Suppressor macrophage (primary cell): Measurements from ENCODE around the gene MTMR6.

Source experiments
- DNase-seq, 4 experiments: peaks; one replicate each; pipeline ENCODE4 v3.0.0-alpha.2; 2020 to 2022

MTMR6 gene

DNA sequence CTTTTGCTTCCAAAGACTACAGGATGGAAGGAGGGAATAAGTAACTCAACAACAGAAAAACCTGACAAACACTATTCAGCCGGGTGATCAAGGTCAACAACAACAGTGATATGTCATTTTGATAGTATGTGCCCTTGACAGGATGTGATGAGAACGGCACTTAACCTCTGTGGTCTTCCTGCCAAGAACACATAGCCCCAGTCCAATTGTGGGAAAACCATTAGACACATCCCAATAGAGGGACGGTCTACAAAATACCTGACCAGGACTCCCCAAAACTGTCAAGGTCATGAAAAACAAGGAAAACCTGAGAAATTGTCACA is 72.1 kb downstream of the MTMR6 start:
- DNase-seq: no peak

DNA sequence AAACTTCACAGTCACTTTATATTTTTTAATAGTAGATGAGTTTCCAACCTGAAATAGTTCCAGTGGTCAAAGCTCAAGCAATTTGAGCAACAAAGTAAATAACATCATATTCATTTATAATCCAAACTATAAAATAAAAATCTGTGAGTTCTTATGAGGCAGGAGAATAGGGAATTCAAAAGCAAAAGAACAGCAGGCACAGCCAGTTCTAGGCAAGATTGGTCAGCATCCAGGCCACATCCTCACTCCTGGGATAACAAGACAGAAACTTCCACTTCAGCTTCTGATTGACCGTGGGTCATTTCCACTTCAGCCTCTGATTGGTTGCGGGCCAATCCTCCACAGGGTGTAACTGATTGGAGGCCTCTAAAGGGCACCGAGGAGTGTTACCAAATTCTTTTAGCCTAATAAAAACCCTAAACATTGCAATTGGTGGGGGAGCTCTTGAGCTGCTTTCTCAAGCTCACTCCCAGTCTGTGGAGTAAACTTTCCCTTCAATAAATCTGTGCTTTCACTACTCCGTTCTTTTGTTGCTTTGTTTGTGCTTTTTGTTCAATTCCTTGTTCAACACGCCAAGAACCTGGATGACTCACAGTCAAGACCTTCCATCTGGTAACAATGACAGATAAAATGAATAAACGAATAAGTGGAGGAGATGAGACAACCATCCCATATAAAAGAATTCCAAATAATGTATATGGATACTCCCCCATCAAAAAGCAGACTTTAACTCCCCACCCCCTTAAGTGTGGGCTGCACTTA is 72.6 kb downstream of the MTMR6 start:
- DNase-seq: no peak

DNA sequence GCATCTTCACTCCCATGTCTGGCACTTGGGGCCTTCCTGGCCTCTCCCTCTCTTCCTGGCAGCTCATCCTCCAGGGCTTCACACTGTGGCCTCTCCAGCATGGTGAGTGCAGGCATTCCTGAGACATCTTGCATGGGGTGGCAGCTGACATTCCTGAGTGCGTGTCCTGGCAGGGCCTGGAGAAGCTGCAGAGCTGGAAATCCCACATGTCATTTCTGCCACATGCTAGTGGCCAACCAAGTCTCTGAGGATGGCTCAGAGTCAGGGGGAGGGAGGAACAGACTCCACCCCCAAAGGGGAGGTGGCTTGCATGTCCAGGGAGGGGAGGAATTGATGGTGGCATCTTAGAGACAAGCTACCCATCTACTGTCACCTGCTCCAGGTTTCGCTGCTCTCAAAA is 73.6 kb downstream of the MTMR6 start:
- no peak for DNase-seq

DNA sequence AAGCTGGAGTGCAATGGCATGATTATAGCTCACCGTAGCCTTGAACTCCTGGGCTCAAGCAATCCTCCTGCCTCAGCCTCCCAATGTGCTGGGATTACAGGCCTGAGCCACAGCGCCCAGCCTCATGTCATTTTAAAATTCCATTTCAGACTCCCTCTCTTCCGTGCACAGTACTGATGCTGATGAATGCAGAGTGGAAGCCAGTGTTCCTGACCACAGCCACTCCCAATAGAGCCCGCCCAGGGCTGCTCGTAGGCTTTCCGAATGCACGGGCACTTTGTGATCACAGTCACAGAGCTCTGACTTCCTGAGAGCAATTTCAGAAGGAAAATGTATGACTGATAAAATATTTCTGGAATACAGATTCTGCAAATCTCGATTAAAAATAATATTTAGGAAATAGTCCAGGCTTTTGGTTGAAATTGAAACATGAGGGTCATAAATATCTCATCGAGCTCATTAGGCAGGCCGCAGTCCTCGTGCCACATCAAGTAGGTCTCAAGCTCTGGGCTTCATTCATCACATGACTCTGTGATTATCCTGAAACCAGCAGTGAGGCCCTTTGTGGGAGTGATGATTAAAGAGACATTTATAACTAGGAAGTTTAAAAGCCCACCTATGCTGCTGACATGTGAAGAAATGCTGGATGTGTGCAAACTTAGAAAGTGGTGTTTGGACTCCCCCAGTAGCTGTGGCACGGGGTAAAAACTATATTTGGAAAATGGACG is 76.3 kb downstream of the MTMR6 start:
- DNase-seq: no peak

DNA sequence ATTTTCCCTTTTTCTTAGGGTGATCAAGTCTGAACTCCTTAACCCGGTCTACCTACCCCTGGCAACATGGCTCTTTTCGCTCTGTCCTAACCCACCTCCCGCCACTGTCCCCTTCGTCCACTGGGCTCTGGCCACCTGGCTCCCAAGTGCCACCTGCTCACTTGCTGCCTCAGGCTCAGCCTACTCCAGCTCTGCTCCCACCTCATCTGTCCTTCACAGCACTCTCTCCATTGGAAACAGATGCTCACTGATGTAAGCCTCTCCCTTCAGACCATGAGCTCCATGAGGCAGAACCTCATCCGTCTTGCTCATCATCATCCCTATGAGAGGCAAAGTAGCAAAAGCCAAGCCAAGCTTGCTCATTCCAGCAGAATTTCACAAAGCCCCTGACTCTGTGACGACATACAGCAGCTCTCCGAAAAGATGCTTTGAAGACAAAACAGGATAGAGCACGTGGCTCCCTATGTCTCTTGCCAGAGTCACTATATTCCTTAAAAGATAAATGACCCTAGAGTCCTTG is 79.9 kb downstream of the MTMR6 start:
- DNase-seq: no peak

DNA sequence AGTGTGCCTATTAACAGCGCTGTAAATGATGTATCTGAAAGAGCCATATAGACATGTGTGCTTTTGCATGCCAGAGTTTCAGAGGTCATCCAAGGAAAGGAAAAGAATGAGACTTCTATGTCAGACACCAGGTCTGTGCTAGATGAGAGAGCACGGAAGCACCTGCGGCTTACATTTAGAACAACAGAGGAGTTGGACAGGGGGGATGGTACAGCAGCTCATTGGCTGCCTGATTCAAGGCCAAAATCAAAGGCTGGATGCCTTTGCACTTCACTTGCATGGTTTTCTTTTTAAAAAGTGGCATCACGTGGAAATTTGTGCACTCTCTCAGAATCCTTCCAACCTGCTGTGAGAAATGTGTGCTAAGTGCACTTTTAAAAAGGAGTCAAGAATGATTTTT is 82.4 kb downstream of the MTMR6 start:
- DNase-seq: no peak

DNA sequence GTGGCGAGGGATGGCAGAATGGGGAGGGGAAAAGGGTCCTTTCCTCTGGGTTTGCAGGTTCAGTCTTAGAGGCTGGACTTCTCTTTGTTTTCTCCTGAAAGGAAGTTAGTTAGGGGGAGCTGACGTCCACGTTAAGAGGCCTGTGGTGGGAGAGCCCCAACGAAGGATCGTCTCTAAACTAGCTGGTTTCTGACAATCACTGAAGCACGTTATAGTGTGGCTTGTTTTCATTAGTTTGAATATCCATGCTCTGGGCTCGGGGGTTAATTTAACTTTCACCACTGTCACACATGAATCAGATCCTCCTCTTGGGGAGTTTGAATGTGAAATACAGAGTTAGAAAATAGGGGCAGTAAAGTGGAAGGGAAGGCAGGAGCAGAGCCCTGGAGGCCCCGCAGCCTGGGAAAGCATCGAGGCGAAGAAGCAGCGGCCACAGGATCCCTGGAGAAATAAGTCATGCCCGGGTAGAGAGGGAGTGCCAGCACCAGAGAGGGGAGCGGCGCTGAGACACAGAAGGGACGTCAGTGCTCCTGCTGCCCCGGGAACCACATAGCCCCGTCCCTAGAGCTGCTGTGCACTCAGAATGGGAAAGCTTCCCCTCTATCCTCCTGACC is 84.1 kb downstream of the MTMR6 start:
- no peak for DNase-seq

DNA sequence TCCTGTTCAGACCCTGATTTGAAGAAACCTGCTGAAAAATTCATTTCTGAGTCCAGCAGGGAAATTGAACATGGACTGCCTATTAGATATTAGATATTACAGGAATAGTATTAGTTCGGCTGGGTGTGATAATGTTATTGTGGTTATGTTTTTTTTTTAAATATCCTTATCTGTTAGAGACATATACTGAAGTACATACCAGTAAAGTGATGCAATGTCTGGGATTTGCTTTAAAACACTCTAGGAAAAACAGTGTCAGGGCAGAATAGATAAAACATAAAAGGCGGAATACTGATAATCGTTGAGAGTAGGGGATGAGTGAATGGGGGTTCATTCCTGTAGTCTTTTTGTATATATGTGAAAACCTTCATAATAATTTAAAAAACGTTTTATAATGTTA is 86.5 kb downstream of the MTMR6 start:
- DNase-seq: no peak

DNA sequence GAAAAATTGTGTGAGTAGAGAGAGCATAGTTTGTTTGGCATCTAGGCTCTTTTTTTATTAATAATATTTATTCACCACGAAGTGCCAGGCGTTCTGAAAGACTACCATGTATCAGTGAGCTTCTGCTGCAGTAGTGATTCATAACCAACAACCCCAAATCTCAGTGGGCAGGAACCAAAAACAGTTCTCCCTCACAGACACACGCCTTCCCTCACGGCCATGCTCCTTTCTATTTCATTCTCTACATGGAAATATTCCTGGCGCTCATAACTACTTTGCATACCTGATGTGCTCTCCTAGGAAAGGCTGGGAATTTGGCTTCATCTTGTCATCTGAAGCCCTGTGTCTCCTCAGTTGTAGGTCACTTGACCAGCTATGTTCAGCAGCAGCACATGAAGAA is 88.6 kb downstream of the MTMR6 start:
- no peak for DNase-seq

DNA sequence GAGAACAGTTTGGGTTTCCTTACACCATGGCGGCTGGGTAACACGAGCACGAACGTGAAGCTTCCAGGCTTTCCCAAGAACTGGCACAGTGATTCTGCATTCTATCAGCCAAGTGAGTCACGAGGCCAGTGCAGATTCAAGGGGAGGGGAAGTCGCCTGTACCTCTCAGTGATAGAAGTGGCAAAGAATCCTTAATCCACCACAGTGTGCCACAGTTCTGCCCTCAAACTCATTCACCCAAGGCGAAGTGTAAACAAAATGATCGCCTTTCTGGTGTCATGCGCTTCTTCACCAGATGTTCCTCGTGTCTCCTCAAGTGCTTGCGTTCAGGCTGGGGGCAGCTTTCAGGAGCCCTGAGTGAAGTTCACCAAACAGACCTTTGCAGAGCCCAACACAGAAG is 90.3 kb downstream of the MTMR6 start:
- no peak for DNase-seq
